DMS79 (cell line): ENCODE data around the gene VDR.
A peak's percentile ranks its signal among the peaks of the same experiment; 100 is the strongest.

Source experiments
- DNase-seq: peaks from one replicate; lab custom pipeline; 2025; lab: John Stamatoyannopoulos, UW

The VDR gene

GRCh38 chr12:47930634-47931033 is 25.8 kb upstream of the VDR start:
- no peak for DNase-seq

DNA sequence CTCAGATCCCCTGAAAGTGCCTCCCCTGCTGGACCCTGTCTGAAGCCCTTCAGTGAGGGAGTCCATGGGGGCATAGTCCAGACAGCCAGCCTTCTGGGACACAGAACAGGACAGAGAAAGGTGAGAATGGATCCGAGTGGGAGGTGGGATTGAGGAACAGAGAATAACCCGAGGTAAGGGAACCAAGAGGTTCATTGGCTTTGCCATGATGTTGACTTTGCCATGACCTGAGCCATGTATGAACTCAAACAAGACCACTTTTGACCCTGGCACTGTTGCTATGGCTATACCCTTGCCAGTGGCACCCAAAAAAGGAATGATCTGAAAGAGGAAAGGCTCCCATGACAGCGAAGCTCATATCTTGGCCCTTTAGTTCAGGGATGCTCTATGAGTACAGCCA is 22.6 kb upstream of the VDR start:
- no peak for DNase-seq

GRCh38 chr12:47921907-47922306 is 17.1 kb upstream of the VDR start:
- DNase-seq: no peak

GRCh38 chr12:47920913-47921312 is 16.1 kb upstream of the VDR start:
- no peak for DNase-seq

DNA sequence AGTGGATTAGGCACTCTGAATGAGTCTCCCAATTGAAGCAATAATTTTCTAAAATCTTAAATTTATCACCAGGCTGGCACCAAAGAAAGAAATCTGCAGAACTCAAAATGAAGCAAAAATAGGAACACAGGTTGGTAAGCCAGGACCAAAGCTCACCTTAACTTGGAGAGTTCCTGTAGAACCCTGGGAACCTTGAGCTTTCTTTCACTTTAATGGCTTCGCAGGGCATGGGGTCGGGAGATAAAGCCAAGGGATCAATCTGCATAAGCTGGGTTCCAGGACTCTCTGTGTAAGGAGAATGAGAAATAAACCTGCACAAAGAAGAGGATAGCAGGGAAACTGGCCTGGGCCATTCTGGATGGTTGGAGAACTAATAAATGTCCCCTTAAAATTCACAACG is 8.3 kb upstream of the VDR start:
- DNase-seq: no peak

DNA sequence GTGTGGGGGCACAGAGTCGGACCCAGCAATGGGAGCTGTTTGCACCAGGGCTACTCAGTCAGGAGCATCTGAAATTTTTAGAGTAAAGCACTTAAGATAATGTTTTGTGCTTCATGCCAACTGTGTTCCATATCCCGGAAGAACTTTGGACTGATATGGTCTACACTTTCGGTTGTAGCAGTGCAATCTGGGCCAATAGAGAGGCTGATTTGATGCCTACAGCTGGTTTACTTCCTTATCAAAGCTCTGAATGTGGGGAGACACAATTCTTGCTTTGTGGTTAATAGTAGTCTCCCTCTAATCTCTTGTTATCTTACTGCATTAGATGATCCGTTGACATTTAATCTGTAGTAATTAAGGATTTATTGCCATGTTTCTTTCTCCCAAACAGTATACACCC is 7.8 kb upstream of the VDR start:
- DNase-seq: no peak

DNA sequence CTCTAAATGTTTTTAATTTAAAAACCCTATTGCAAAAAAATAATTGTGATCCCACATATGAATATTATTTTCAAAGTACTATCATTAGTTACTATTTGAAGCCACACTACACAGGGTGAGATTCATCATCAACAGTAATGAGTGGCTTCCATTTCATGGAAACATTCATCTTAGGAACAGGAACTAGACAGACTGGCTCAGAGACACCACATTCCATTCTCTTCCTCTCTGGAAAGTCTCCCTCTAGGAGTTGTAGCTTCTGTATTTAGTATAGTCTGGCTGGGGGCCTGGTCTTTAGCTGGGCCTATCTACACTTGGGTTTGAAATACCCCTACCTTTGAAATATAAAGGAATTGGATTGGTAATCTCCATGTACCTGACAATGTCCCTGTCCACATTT is 6.2 kb upstream of the VDR start:
- DNase-seq: no peak

DNA sequence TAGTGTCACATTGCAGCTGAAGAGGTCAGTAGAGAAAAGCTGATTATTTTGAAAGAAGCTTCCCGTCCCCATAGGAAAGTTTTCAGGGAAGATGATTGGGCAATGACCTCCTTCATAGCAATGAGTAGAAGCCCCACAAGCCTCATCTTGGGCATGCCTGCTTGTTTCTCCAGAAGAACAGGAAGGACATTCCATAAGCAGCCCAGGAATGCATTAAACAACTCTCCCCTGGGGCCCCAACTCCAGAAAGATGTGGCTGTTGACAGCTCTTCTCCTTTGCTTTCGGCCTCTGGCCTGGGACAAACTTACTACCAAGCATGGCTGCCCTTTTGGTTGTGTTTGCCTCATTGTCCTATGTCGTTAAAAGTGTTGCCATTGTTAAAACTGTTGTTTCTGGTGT is 5.7 kb upstream of the VDR start:
- DNase-seq: no peak

DNA sequence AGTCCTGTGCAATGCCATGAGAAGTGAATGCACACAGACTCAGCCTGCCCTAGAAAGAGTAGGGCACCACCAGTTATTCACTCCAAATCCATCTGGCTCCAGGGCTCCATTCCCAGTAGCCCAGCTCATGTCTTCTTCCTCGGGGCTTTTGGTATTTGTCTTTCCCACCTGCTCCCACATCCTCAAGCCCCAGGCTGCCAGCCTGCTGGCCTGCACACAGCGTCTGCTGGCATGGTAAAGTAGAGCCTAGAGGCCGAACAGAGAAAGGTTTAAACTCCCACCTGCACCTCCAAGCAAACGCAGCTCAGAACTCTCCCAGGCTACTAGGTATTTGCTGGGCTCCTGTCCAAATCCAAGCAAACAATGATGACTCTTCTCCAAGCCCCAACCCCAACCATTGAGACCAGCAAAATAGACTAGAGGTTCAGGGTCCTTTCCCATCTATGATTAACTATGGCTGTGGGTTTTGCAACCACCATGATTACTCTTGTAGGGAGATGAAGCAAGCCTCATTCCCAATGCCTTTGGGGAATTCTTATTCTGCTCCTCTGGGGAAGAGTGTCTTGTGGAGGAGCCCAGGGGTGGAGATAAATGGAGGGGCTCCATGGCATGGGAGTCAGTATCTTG is 5.2 kb upstream of the VDR start:
- no peak for DNase-seq

DNA sequence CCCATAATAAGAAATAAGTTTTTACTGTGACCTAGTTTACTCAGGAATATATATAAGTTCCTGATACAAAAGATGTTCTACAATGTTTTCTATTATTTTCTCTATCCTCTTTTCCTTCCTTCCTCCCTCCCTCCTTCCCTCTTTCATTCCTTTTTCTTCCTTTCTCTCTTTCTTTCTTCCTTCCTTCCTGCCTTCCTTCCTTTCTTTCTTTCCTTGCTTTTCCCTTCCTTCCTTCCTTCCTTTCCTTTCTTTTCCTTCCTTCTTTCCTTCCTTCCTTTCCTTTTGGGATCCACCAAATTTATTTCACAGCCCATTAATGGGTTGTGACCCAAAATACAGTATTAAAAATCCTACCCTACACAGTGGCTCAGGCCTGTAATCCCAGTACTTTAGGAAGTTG is 3.9 kb upstream of the VDR start:
- no peak for DNase-seq

GRCh38 chr12:47907851-47908454 is 3.2 kb upstream of the VDR start:
- DNase-seq: no peak

DNA sequence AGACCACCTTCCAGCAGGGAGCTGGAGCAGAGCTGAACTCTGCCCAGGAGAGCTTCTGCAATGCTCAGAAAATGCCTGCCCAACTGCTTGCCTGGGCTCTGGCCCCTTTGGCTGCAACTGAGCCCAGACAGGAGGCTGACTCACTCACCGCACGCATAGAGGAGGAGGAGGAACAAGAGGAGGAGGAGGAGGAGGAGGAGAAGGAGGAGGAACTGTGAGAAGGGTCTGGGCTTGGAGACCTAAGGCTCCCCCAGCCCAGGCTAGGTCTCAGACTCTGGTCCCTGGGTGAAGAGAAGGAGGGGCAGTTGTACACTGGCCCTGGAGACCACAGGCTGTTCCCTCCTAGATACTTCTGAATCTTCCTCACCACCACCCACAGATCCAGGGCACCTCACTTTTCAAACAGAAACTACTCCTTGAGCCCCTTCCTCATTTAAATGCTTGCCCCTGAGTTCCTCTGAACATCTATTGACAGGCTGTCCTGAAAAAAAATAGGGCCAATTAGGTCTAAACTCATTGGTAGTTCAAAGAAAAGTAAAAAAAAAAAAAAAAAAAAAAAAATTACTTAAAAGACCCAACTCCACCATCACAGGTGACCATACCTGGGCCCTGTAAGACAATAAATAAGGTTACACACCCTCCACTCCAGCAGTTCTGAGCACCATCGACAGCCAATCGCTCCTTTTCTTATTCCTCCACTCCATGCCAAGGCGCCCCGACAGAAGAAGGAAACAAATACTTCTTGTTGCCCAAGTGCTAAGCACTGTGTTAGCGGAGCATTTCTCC is 674 bp downstream of the VDR start:
- no peak for DNase-seq

GRCh38 chr12:47903151-47903611 is 1.6 kb downstream of the VDR start:
- DNase-seq: peak; percentile 10

DNA sequence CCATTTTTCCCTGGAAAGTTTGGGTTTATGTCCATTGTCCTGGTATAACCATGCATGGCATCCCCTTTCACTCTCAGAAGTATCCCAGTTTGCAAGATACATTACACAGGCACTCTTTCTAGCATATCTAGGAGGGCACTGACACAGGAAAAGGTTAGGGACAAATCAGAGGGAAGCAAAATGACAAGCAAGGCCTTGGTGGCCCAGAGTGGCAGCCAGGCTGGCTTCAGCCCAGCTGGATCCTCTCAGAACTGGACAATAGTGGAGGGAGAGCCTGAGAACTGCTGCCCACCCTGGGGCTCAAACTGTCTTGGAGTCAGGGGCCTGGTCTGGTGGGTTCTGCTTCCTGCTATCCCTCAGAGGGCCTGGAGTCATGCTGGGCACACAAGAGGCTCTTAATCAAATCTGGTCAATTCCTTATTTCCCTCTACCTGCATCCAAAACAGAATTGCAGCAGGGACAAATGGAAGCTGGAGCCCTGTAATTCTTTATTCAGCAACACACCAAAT is 2.6 kb downstream of the VDR start:
- no peak for DNase-seq

DNA sequence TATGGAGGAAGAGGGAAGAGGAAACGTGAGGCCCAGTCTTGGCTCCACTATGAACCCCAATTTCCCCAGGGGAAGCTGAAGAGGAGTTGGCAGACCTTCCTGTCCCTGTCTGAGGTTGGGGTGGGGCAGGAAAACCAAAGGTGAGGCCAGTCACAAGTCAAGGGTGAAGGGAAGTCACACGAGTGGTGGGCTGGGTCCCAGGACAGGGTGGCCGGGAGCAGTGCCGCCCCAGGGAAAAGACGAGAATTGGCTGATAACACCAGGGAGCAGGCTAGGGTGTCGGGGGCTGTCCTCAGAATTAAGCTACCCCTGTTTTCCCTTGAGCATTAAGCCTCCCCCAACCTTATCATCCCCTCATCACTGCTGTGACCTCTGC is 3.1 kb downstream of the VDR start:
- DNase-seq: no peak

- DNase-seq: no peak
Observed at GRCh38 chr12:47901063-47901717, 3.6 kb downstream of the VDR start.

GRCh38 chr12:47900131-47901062 is 4.4 kb downstream of the VDR start:
- DNase-seq: no peak

- no peak for DNase-seq
Observed at GRCh38 chr12:47899466-47899865, 5.3 kb downstream of the VDR start.

GRCh38 chr12:47896633-47897032 is 8.2 kb downstream of the VDR start:
- no peak for DNase-seq

- no peak for DNase-seq
Observed at GRCh38 chr12:47896022-47896421, 8.8 kb downstream of the VDR start.

- no peak for DNase-seq
Observed at GRCh38 chr12:47894652-47895051, 10.1 kb downstream of the VDR start.

DNA sequence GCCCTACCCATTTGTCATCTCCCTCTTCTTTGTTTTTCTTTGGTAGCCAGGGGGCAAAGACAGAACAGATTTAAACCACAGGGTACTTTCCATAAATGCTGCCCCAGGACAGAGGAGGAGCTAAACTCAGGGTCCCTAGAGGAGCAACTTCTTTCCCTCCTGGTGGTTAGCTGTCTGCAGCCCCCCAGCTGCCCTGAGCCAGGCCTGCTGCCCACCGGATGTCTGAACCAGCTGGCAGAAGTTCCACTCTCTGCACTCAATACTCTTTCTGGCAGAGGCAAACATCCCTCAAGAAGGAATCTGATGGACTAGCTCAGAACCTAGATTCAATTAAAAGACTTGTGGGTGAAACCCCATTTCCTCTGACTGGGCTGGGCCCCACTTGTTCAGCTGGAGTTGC is 10.7 kb downstream of the VDR start:
- no peak for DNase-seq
